Activated CD4-positive, alpha-beta memory T cell treated with anti-CD3 and anti-CD28 coated beads for 36 hours (primary cell): ENCODE results near the gene SV2B. TPM values are rescaled to one million over a fixed set of nuclear protein-coding genes. Genes with fewer than 3 reads are reported as not detected.

Experiments
- CTCF ChIA-PET: fragments of 350-600 bp; sonication (Branson Sonifier 250); formaldehyde crosslinking; loops from one replicate; lab custom pipeline; 2021; ENCODE audit warnings: antibody characterized with exemption, inconsistent platforms; lab: Charles Lee
- POLR2A ChIA-PET: fragments of 350-600 bp; sonication (Branson Sonifier 250); formaldehyde crosslinking; loops from one replicate; lab custom pipeline; 2021; ENCODE audit warnings: antibody characterized with exemption; lab: Charles Lee
- DNase-seq: peaks from one replicate; pipeline ENCODE4 v3.0.0-alpha.2; 2020
- H3K27ac Mint-ChIP-seq: one replicate; pipeline ENCODE4 v1.8.0; 2021; ENCODE audit warnings: mixed read lengths
- H3K27me3 Mint-ChIP-seq: one replicate; pipeline ENCODE4 v1.8.0; 2021; ENCODE audit warnings: mixed read lengths
- H3K36me3 Mint-ChIP-seq: one replicate; pipeline ENCODE4 v1.8.0; 2021; ENCODE audit warnings: mixed read lengths
- H3K4me1 Mint-ChIP-seq: one replicate; pipeline ENCODE4 v1.8.0; 2021; ENCODE audit warnings: low read depth, mixed read lengths
- H3K4me3 Mint-ChIP-seq: one replicate; pipeline ENCODE4 v1.8.0; 2021; ENCODE audit warnings: mild to moderate bottlenecking, mixed read lengths
- H3K9me3 Mint-ChIP-seq: one replicate; pipeline ENCODE4 v1.8.0; 2021; ENCODE audit warnings: mixed read lengths
- intact Hi-C: fragments of 100-400 bp; cut with micrococcal nuclease; formaldehyde crosslinking; loops from one replicate; pipeline ENCODE4 v1.15.1; 2023
- total RNA-seq, 2 experiments: library from RNA; stranded (reverse); gene quantifications; one replicate each; pipeline ENCODE4 v1.2.3, GENCODE V29; 2021

The SV2B gene
- total RNA-seq, 2 experiments from 2014 or later: 0.02 to 0.05 TPM

- DNase-seq: no peak
- H3K4me1 Mint-ChIP-seq: no peaks in the 10 kb centered on the region
- ChIA-PET CTCF (interaction anchor here (1.4 to 2.1 kb wide), 2 partner anchors 19 to 172 kb away, joined by 5 to 10 read pairs; no protein-coding TSS in a partner anchor), POLR2A (no interaction called here)
- peaks cover 13% of the 10 kb centered on the region for H3K27me3 Mint-ChIP-seq
- H3K27ac Mint-ChIP-seq: no peak overlapping the region
- no peak overlapping the region for H3K4me3 Mint-ChIP-seq
- H3K36me3 Mint-ChIP-seq: no peaks in the 10 kb centered on the region
- intact Hi-C loops: no loop called here
- H3K9me3 Mint-ChIP-seq: no peaks in the 10 kb centered on the region
These were observed 127.7 kb downstream of the SV2B start for GRCh38 chr15:91227766-91228165.

GRCh38 chr15:91228383-91228782, 128.3 kb downstream of the SV2B start:
- Mint-ChIP-seq H3K4me1 (no peaks in the 10 kb centered on the region), H3K27me3 (peaks cover 15% of the 10 kb centered on the region), H3K27ac (no peak overlapping the region), H3K4me3 (no peak overlapping the region), H3K9me3 (no peaks in the 10 kb centered on the region), H3K36me3 (no peaks in the 10 kb centered on the region)
- no peak for DNase-seq
- ChIA-PET POLR2A (no interaction called here), CTCF (no interaction called here)
- intact Hi-C loops: no loop called here

GRCh38 chr15:91228890-91229289, 128.8 kb downstream of the SV2B start:
- no peaks in the 10 kb centered on the region for H3K36me3 Mint-ChIP-seq
- no peaks in the 10 kb centered on the region for H3K4me1 Mint-ChIP-seq
- H3K4me3 Mint-ChIP-seq: no peak overlapping the region
- no peaks in the 10 kb centered on the region for H3K9me3 Mint-ChIP-seq
- ChIA-PET CTCF (no interaction called here), POLR2A (no interaction called here)
- intact Hi-C loops: no loop called here
- no peak for DNase-seq
- no peak overlapping the region for H3K27ac Mint-ChIP-seq
- H3K27me3 Mint-ChIP-seq: peaks cover 15% of the 10 kb centered on the region

GRCh38 chr15:91231703-91232102, 131.6 kb downstream of the SV2B start:
- intact Hi-C loops: no loop called here
- Mint-ChIP-seq H3K9me3 (no peaks in the 10 kb centered on the region), H3K4me1 (no peaks in the 10 kb centered on the region), H3K4me3 (no peak overlapping the region), H3K27ac (no peak overlapping the region), H3K36me3 (no peaks in the 10 kb centered on the region), H3K27me3 (peaks cover 15% of the 10 kb centered on the region)
- ChIA-PET POLR2A (no interaction called here), CTCF (interaction anchor here (1.6 kb wide), 1 partner anchor 176 kb away, joined by 4 read pairs; no protein-coding TSS in a partner anchor)
- no peak for DNase-seq

- Mint-ChIP-seq H3K36me3 (no peaks in the 10 kb centered on the region), H3K9me3 (no peaks in the 10 kb centered on the region), H3K4me1 (no peaks in the 10 kb centered on the region), H3K4me3 (no peak overlapping the region), H3K27me3 (peaks cover 18% of the 10 kb centered on the region), H3K27ac (no peak overlapping the region)
- ChIA-PET CTCF (interaction anchor here (2.1 to 3.2 kb wide), 3 partner anchors 12 to 178 kb away, joined by 5 to 13 read pairs (median 10); no protein-coding TSS in a partner anchor), POLR2A (interaction anchor here (0.6 kb wide), 1 partner anchor 691 kb away, joined by 3 read pairs; no protein-coding TSS in a partner anchor)
- intact Hi-C loops: no loop called here
- no peak for DNase-seq
These were observed 134.7 kb downstream of the SV2B start for GRCh38 chr15:91234759-91235158.

GRCh38 chr15:91235376-91235775, 135.3 kb downstream of the SV2B start:
- CTCF ChIA-PET: interaction anchor here (2.1 to 3.2 kb wide), 3 partner anchors 12 to 179 kb away, joined by 5 to 13 read pairs (median 10); no protein-coding TSS in a partner anchor
- H3K36me3 Mint-ChIP-seq: no peaks in the 10 kb centered on the region
- H3K4me1 Mint-ChIP-seq: no peaks in the 10 kb centered on the region
- no peak overlapping the region for H3K27ac Mint-ChIP-seq
- no peaks in the 10 kb centered on the region for H3K9me3 Mint-ChIP-seq
- POLR2A ChIA-PET: no interaction called here
- DNase-seq: no peak
- peaks cover 18% of the 10 kb centered on the region for H3K27me3 Mint-ChIP-seq
- intact Hi-C loops: no loop called here
- H3K4me3 Mint-ChIP-seq: no peak overlapping the region

- intact Hi-C loops: no loop called here
- H3K9me3 Mint-ChIP-seq: no peaks in the 10 kb centered on the region
- POLR2A ChIA-PET: no interaction called here
- H3K27me3 Mint-ChIP-seq: peaks cover 15% of the 10 kb centered on the region
- no peak overlapping the region for H3K4me3 Mint-ChIP-seq
- H3K27ac Mint-ChIP-seq: no peak overlapping the region
- H3K36me3 Mint-ChIP-seq: no peaks in the 10 kb centered on the region
- DNase-seq: no peak
- CTCF ChIA-PET: interaction anchor here (1.5 to 3.2 kb wide), 2 partner anchors 9 to 181 kb away, joined by 7 to 13 read pairs; no protein-coding TSS in a partner anchor
- no peaks in the 10 kb centered on the region for H3K4me1 Mint-ChIP-seq
These were observed 137.4 kb downstream of the SV2B start for GRCh38 chr15:91237445-91237844.

GRCh38 chr15:91238644-91239425, 138.8 kb downstream of the SV2B start:
- H3K9me3 Mint-ChIP-seq: no peaks in the 10 kb centered on the region
- H3K4me3 Mint-ChIP-seq: no peak overlapping the region
- H3K27me3 Mint-ChIP-seq: peaks cover 13% of the 10 kb centered on the region
- intact Hi-C loops: no loop called here
- ChIA-PET CTCF (interaction anchor here (0.5 kb wide), 1 partner anchor 518 kb away, joined by 3 read pairs; no protein-coding TSS in a partner anchor), POLR2A (no interaction called here)
- H3K4me1 Mint-ChIP-seq: no peaks in the 10 kb centered on the region
- no peak overlapping the region for H3K27ac Mint-ChIP-seq
- no peak for DNase-seq
- H3K36me3 Mint-ChIP-seq: no peaks in the 10 kb centered on the region

- Mint-ChIP-seq H3K27me3 (peaks cover 11% of the 10 kb centered on the region), H3K4me1 (no peaks in the 10 kb centered on the region), H3K9me3 (no peaks in the 10 kb centered on the region), H3K27ac (no peak overlapping the region), H3K36me3 (no peaks in the 10 kb centered on the region), H3K4me3 (no peak overlapping the region)
- ChIA-PET CTCF (no interaction called here), POLR2A (no interaction called here)
- DNase-seq: no peak
- intact Hi-C loops: no loop called here
These were observed 143.8 kb downstream of the SV2B start for GRCh38 chr15:91243826-91244225.

GRCh38 chr15:91244919-91245318, 144.9 kb downstream of the SV2B start:
- H3K4me3 Mint-ChIP-seq: no peak overlapping the region
- intact Hi-C loops: no loop called here
- no peak overlapping the region for H3K27ac Mint-ChIP-seq
- H3K4me1 Mint-ChIP-seq: no peaks in the 10 kb centered on the region
- ChIA-PET CTCF (interaction anchor here (0.9 to 1.0 kb wide), 2 partner anchors 27 to 144 kb away, joined by 3 read pairs; no protein-coding TSS in a partner anchor), POLR2A (no interaction called here)
- no peaks in the 10 kb centered on the region for H3K36me3 Mint-ChIP-seq
- no peaks in the 10 kb centered on the region for H3K9me3 Mint-ChIP-seq
- peaks cover 9% of the 10 kb centered on the region for H3K27me3 Mint-ChIP-seq
- no peak for DNase-seq

GRCh38 chr15:91246998-91247397, 146.9 kb downstream of the SV2B start:
- no peaks in the 10 kb centered on the region for H3K9me3 Mint-ChIP-seq
- POLR2A ChIA-PET: no interaction called here
- CTCF ChIA-PET: interaction anchor here (0.6 to 2.3 kb wide), 15 partner anchors 10 to 356 kb away, joined by 3 to 23 read pairs (median 5); no protein-coding TSS in a partner anchor
- H3K27ac Mint-ChIP-seq: no peak overlapping the region
- no peaks in the 10 kb centered on the region for H3K36me3 Mint-ChIP-seq
- H3K4me1 Mint-ChIP-seq: no peaks in the 10 kb centered on the region
- intact Hi-C loops: no loop called here
- peaks cover 9% of the 10 kb centered on the region for H3K27me3 Mint-ChIP-seq
- DNase-seq: no peak
- no peak overlapping the region for H3K4me3 Mint-ChIP-seq

GRCh38 chr15:91249591-91249990, 149.5 kb downstream of the SV2B start:
- Mint-ChIP-seq H3K27me3 (peaks cover 10% of the 10 kb centered on the region), H3K4me1 (no peaks in the 10 kb centered on the region), H3K4me3 (no peak overlapping the region), H3K9me3 (no peaks in the 10 kb centered on the region), H3K36me3 (no peaks in the 10 kb centered on the region), H3K27ac (no peak overlapping the region)
- intact Hi-C loops: no loop called here
- DNase-seq: no peak
- POLR2A ChIA-PET: no interaction called here
- CTCF ChIA-PET: interaction anchor here (1.4 kb wide), 1 partner anchor 8 kb away, joined by 6 read pairs; no protein-coding TSS in a partner anchor
